Smooth muscle cell (in vitro differentiated cells): Measurements from ENCODE around the gene NECTIN1. TPM values are rescaled to one million over a fixed set of nuclear protein-coding genes. Genes with fewer than 3 reads are reported as not detected.

Experiments
- DNase-seq: peaks from one replicate; lab custom pipeline; 2025; ENCODE audit not compliant: unreplicated experiment; lab: John Stamatoyannopoulos, UW
- H2AFZ ChIP-seq: fragments of 200-600 bp; sonication (generic); 2 replicates; pipeline ENCODE4 v1.6.0; 2016; ENCODE audit warnings: antibody characterized with exemption, low read depth, mild to moderate bottlenecking
- H3F3A ChIP-seq: fragments of 200-600 bp; sonication (generic); 2 replicates; pipeline ENCODE4 v1.6.0; 2017; ENCODE audit warnings: antibody characterized with exemption, low read depth
- H3K27ac ChIP-seq: fragments of 200-600 bp; sonication (generic); 2 replicates; pipeline ENCODE4 v1.5.1; 2016; ENCODE audit warnings: low read depth, mild to moderate bottlenecking
- H3K27me3 ChIP-seq: fragments of 200-600 bp; sonication (generic); 2 replicates; pipeline ENCODE4 v1.6.1; 2016; ENCODE audit warnings: low read depth, mild to moderate bottlenecking
- H3K36me3 ChIP-seq: fragments of 200-600 bp; sonication (generic); 2 replicates; pipeline ENCODE4 v1.5.1; 2016; ENCODE audit warnings: low read depth
- H3K4me1 ChIP-seq: fragments of 200-600 bp; sonication (generic); 2 replicates; pipeline ENCODE4 v1.5.1; 2016; ENCODE audit warnings: low read depth
- H3K4me2 ChIP-seq: fragments of 200-600 bp; sonication (generic); 2 replicates; pipeline ENCODE4 v1.6.0; 2016; ENCODE audit warnings: mild to moderate bottlenecking
- H3K4me3 ChIP-seq: fragments of 200-600 bp; sonication (generic); 2 replicates; pipeline ENCODE4 v1.5.1; 2016; ENCODE audit warnings: mild to moderate bottlenecking
- H3K79me2 ChIP-seq: fragments of 200-600 bp; sonication (generic); 2 replicates; pipeline ENCODE4 v1.6.0; 2016; ENCODE audit warnings: low read depth, mild to moderate bottlenecking
- H3K9ac ChIP-seq: fragments of 200-600 bp; sonication (generic); 2 replicates; pipeline ENCODE4 v1.6.0; 2016; ENCODE audit warnings: low read depth
- H3K9me3 ChIP-seq: fragments of 200-600 bp; sonication (generic); replicated peaks from 2 replicates; pipeline ENCODE4 v1.5.1; 2016; ENCODE audit warnings: low read depth
- H4K20me1 ChIP-seq: fragments of 200-600 bp; sonication (generic); 2 replicates; pipeline ENCODE4 v1.6.0; 2016; ENCODE audit warnings: low read depth
- WGBS: methylation state at CpG from one replicate; pipeline ENCODE4 v1.1.7; 2016; ENCODE audit warnings: low lambda C conversion rate; 5-methylcytosine and 5-hydroxymethylcytosine counted together
- polyA plus RNA-seq: library from polyadenylated mRNA; unstranded; fragments of >200 nt; fragmentation: Nextera tagmentation; extraction: Ambion mirVana; gene quantifications from 2 replicates; pipeline ENCODE4 v1.2.1, GENCODE V29; 2016
- total RNA-seq: library from RNA; depleted of rRNA; stranded (reverse); fragments of >200 nt; gene quantifications from 2 replicates; pipeline ENCODE4 v1.2.3, GENCODE V29; 2014
- TF ChIP-seq, protein P1 (sequence below): fragments of 200-600 bp; sonication (generic); IDR thresholded peaks from 2 replicates; pipeline ENCODE4 v1.5.1; 2017; ENCODE audit warnings: borderline replicate concordance, mild to moderate bottlenecking, antibody characterized with exemption; ENCODE audit not compliant: insufficient read depth, poor library complexity, severe bottlenecking

The NECTIN1 gene
- total and polyA plus RNA-seq, 2 experiments from 2014 or later: 4.9 to 10.1 TPM

DNA sequence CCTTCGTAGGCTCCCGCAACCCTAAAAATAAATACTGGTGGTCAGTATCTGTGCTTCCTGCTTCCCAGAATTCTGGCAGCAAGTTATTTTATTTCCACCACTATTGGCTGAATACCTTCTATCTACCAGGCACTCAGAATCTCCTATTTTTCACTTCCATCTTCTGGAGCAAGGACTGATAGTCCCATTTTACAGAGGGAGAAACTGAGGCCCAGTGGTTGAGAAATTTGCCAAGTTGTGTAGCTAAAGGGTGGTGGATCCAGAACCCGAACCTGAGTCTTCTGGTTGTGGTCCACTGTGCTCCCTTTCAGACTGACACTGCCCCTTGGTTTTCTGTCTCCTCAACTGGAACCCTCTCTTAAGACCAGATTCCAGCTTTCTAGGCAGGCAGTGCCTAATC is 31.6 kb downstream of the NECTIN1 start:
- H3K9ac ChIP-seq: no peak overlapping the region
- no peak overlapping the region for H3K4me2 ChIP-seq
- H3K79me2 ChIP-seq: no peaks in the 10 kb centered on the region
- H4K20me1 ChIP-seq: peaks cover 79% of the 10 kb centered on the region
- peaks cover 2% of the 10 kb centered on the region for H3F3A ChIP-seq
- 86% methylated on average over 3 of the region's 3 CpGs for WGBS
- peaks cover 27% of the 10 kb centered on the region for H3K4me1 ChIP-seq
- no peak overlapping the region for H2AFZ ChIP-seq
- DNase-seq: no peak
- H3K9me3 ChIP-seq: no peaks in the 10 kb centered on the region
- no peaks in the 10 kb centered on the region for H3K36me3 ChIP-seq
- H3K27ac ChIP-seq: no peak overlapping the region
- no peak overlapping the region for H3K4me3 ChIP-seq
- H3K27me3 ChIP-seq: no peaks in the 10 kb centered on the region
- TF ChIP-seq, protein P1, sequence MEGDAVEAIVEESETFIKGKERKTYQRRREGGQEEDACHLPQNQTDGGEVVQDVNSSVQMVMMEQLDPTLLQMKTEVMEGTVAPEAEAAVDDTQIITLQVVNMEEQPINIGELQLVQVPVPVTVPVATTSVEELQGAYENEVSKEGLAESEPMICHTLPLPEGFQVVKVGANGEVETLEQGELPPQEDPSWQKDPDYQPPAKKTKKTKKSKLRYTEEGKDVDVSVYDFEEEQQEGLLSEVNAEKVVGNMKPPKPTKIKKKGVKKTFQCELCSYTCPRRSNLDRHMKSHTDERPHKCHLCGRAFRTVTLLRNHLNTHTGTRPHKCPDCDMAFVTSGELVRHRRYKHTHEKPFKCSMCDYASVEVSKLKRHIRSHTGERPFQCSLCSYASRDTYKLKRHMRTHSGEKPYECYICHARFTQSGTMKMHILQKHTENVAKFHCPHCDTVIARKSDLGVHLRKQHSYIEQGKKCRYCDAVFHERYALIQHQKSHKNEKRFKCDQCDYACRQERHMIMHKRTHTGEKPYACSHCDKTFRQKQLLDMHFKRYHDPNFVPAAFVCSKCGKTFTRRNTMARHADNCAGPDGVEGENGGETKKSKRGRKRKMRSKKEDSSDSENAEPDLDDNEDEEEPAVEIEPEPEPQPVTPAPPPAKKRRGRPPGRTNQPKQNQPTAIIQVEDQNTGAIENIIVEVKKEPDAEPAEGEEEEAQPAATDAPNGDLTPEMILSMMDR: no peak

DNA sequence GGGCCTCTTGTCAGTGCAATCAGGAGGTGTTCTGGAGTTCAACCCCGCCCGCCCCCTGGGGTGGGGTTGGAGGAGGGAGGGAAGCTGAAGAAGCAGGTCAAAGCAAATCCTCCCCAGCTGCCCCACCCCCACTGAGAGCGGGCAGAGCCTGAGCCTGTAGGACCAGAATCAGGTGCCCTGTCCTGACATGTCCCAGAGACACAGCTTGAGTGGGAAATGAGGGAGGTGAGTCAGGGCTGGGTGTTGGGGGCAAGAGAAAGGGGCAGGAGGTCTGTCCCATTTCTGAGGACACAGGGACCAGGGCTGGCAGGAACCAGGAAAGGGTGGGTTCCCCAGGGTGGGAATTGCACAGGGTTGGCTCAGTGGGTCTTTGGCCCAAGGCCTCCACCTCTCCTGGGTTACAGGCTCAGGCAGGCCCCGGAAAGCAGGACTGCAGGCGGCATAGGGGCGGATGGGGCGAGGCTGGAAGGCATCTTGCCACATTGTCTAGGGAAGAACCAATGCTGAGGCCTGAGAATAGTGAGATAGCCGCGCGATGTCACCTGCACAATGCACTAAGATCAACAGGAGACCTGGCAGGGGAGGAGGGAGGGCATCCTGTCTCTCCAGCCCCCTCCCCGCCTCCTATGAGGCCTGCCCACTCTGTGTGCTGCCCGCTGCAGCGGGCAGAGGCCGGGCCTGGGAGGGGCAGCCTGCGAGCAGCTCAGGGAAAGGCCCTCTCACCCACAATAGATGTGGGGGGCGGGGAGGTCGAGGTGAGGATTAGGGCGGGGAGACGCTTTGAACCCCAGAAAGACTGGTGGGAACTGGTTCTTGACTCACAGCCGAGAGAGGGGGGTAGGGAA is 32.4 kb downstream of the NECTIN1 start:
- Histone ChIP-seq H3F3A (no peaks in the 10 kb centered on the region), H3K79me2 (no peaks in the 10 kb centered on the region), H3K9ac (no peak overlapping the region), H3K4me2 (no peak overlapping the region), H3K9me3 (no peaks in the 10 kb centered on the region), H3K36me3 (no peaks in the 10 kb centered on the region), H3K4me1 (peaks cover 25% of the 10 kb centered on the region), H2AFZ (no peak overlapping the region), H3K4me3 (no peak overlapping the region), H4K20me1 (peaks cover 79% of the 10 kb centered on the region), H3K27ac (peak overlapping the region; percentile 62), H3K27me3 (no peaks in the 10 kb centered on the region)
- TF ChIP-seq, protein P1: no peak
- 79% methylated on average over 19 of the region's 20 CpGs for WGBS
- no peak for DNase-seq

DNA sequence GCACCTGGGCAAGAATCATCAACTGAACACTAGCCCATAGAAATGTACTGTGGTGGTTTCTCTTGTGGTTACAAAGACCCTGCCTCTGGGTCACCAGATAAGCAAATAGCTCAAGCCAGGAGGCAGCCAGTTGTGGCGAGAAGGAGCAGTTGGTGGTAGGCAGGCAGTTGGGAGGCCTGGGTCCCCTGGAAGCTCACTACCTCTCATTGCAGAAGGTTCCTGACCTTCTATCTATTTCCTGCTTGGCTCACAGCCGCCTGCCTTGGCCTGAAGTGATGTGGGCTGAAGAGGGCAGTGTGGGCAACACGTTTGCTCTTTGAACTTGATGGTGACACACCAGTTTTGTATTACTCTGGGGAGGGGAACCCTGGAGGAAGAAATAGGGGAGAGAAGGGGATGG is 34.7 kb downstream of the NECTIN1 start:
- peaks cover 25% of the 10 kb centered on the region for H3K4me1 ChIP-seq
- no peak overlapping the region for H3K27ac ChIP-seq
- no peak overlapping the region for H3K9ac ChIP-seq
- H3K9me3 ChIP-seq: no peaks in the 10 kb centered on the region
- no peaks in the 10 kb centered on the region for H3K27me3 ChIP-seq
- no peaks in the 10 kb centered on the region for H3F3A ChIP-seq
- H2AFZ ChIP-seq: no peak overlapping the region
- no peaks in the 10 kb centered on the region for H3K36me3 ChIP-seq
- no peak for DNase-seq
- no peaks in the 10 kb centered on the region for H3K79me2 ChIP-seq
- H3K4me3 ChIP-seq: no peak overlapping the region
- TF ChIP-seq, protein P1: no peak
- peaks cover 65% of the 10 kb centered on the region for H4K20me1 ChIP-seq
- WGBS: 68% methylated on average over 3 of the region's 3 CpGs
- no peak overlapping the region for H3K4me2 ChIP-seq
